HEK293T (cell line): ENCODE results near the gene NIF3L1.

Experiments used
- CTCF ChIA-PET: fragments of 350-600 bp; formaldehyde crosslinking; extraction: SDS; loops from one replicate; lab custom pipeline; 2021; ENCODE audit warnings: antibody characterized with exemption, inconsistent platforms; lab: Yijun Ruan, JAX
- POLR2A ChIA-PET: fragments of 350-600 bp; formaldehyde crosslinking; extraction: SDS; loops from one replicate; lab custom pipeline; 2020; ENCODE audit warnings: antibody characterized with exemption, inconsistent platforms; lab: Yijun Ruan, JAX
- DNase-seq: peaks from one replicate; pipeline ENCODE4 v3.0.0; 2012; ENCODE audit warnings: mixed read lengths; ENCODE audit errors: extremely low spot score
- ARNT ChIP-seq: fragments of 450-650 bp; IDR thresholded peaks from 2 replicates; pipeline ENCODE4 v1.6.1; 2017; ENCODE audit warnings: mild to moderate bottlenecking
- BHLHE40 ChIP-seq: fragments of 450-650 bp; IDR thresholded peaks from 2 replicates; pipeline ENCODE4 v1.6.1; 2016; ENCODE audit warnings: mild to moderate bottlenecking, moderate library complexity, borderline replicate concordance
- CTBP1 ChIP-seq: fragments of 450-650 bp; IDR thresholded peaks from 2 replicates; pipeline ENCODE4 v1.6.1; 2016; ENCODE audit warnings: borderline replicate concordance
- ELF4 ChIP-seq: fragments of 450-650 bp; IDR thresholded peaks from 2 replicates; pipeline ENCODE4 v1.6.1; 2017; ENCODE audit warnings: antibody characterized with exemption
- FOXA1 ChIP-seq: fragments of 450-650 bp; IDR thresholded peaks from 2 replicates; pipeline ENCODE4 v1.6.1; 2016; ENCODE audit warnings: mild to moderate bottlenecking
- FOXK2 ChIP-seq: fragments of 450-650 bp; IDR thresholded peaks from 2 replicates; pipeline ENCODE4 v1.6.1; 2016; ENCODE audit warnings: mild to moderate bottlenecking
- FOXM1 ChIP-seq: fragments of 450-650 bp; IDR thresholded peaks from 2 replicates; pipeline ENCODE4 v1.6.1; 2017; ENCODE audit warnings: mild to moderate bottlenecking, borderline replicate concordance
- HDGF ChIP-seq: fragments of 450-650 bp; IDR thresholded peaks from 2 replicates; pipeline ENCODE4 v1.6.1; 2017; ENCODE audit warnings: antibody characterized with exemption, borderline replicate concordance
- L3MBTL2 ChIP-seq: fragments of 450-650 bp; conservative IDR thresholded peaks from 2 replicates; pipeline ENCODE4 v1.6.1; 2016; ENCODE audit warnings: mild to moderate bottlenecking
- LEF1 ChIP-seq: fragments of 450-650 bp; IDR thresholded peaks from 2 replicates; pipeline ENCODE4 v1.6.1; 2017; ENCODE audit warnings: mild to moderate bottlenecking, borderline replicate concordance
- NFRKB ChIP-seq: fragments of 450-650 bp; IDR thresholded peaks from 2 replicates; pipeline ENCODE4 v1.6.1; 2016; ENCODE audit warnings: mild to moderate bottlenecking, moderate library complexity
- SP1 ChIP-seq: fragments of 450-650 bp; IDR thresholded peaks from 2 replicates; pipeline ENCODE4 v1.6.1; 2017
- SUZ12 ChIP-seq: fragments of 450-650 bp; IDR thresholded peaks from 2 replicates; pipeline ENCODE4 v1.6.1; 2016; ENCODE audit warnings: mild to moderate bottlenecking
- TARDBP ChIP-seq: fragments of 450-650 bp; IDR thresholded peaks from 2 replicates; pipeline ENCODE4 v1.6.1; 2016
- ZNF384 ChIP-seq: fragments of 450-650 bp; IDR thresholded peaks from 2 replicates; pipeline ENCODE4 v1.6.1; 2016
- TF ChIP-seq, protein P1 (sequence below): fragments of 450-650 bp; IDR thresholded peaks from 2 replicates; pipeline ENCODE4 v1.6.1; 2016

NIF3L1 gene

DNA sequence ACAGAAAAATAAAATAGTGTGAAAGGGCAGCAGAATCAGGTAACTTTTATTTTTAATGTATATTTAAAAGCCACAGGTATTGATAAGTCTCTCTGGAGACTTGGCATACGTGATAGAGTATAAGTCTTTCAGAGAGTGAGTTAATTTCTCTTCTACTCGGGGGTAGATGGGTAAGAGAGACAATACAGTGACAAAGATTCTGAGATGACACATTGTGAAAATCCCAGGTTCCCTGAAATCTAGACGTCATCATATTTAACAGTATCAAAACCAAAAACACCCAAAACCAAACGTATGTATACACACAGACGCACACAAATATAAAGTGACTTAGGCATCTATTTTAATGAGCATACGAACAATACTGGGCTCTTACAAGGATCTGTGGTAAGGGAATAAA, 33.3 kb downstream of the NIF3L1 start:
- TF ChIP-seq CTBP1 (no peak), ELF4 (no peak), ZNF384 (no peak)
- ChIA-PET CTCF (interaction anchor here (1.2 kb wide), 1 partner anchor 236 kb away, joined by 3 read pairs; no protein-coding TSS in a partner anchor), POLR2A (interaction anchor here (0.7 kb wide), 1 partner anchor 58 kb away, joined by 3 read pairs; the partner anchor contains the start of gene CLK1)
- no peak for DNase-seq

DNA sequence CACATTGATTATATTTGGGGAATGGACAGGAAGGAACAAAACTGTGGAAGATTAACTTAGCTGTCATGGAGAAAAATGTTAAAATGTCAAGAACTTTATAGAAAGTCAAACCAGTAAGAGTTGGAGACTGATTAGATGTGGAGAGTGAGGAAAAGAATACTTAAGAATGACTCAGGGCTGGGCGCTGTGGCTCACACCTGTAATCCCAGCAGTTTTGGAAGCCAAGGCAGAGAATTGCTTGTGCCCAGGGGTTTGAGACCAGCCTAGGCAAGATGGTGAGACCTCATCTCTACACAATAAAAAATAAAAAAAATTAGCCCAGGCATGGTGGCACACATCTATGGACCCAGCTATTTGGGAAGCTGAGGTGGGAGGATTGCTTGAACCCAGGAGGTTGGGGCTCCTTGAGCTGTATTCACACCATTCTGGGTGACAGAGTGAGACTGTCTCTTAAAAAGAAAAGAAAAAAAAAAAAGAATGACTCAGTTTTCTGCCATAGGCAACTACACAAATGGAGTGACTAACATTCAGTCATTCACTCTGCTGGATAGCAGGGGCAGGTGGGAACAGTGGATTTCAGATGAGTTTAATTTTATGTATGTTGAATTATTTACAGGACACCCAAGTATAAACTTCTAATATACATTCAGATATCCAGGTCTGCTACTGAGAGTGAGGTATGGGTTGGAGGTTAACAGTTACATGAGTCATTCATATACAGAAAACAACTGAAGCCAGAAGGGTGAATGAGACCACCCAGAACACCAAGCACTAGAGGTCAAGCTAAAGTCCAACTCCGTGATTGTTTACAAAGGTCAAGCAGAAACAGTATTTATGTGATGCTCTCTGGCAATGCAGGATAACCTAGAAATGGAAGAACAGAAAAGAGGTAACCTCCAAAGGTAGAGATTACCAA, 40.4 kb downstream of the NIF3L1 start:
- no peak for DNase-seq
- ChIA-PET POLR2A (interaction anchor here (1.0 kb wide), 1 partner anchor 40 kb away, joined by 3 read pairs; the partner anchor contains the start of genes NIF3L1 and PPIL3), CTCF (no interaction called here)
- TF ChIP-seq ARNT: no peak
- no peak for TF ChIP-seq SP1
- TF ChIP-seq SUZ12: no peak
- no peak for TF ChIP-seq ZNF384
- no peak for TF ChIP-seq TARDBP
- no peak for TF ChIP-seq NFRKB
- TF ChIP-seq FOXM1: no peak
- TF ChIP-seq LEF1: no peak
- no peak for TF ChIP-seq FOXK2
- TF ChIP-seq FOXA1: no peak
- no peak for TF ChIP-seq HDGF

- CTCF ChIA-PET: no interaction called here
- POLR2A ChIA-PET: no interaction called here
- TF ChIP-seq, protein P1, sequence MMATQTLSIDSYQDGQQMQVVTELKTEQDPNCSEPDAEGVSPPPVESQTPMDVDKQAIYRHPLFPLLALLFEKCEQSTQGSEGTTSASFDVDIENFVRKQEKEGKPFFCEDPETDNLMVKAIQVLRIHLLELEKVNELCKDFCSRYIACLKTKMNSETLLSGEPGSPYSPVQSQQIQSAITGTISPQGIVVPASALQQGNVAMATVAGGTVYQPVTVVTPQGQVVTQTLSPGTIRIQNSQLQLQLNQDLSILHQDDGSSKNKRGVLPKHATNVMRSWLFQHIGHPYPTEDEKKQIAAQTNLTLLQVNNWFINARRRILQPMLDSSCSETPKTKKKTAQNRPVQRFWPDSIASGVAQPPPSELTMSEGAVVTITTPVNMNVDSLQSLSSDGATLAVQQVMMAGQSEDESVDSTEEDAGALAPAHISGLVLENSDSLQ: no peak
- TF ChIP-seq TARDBP (no peak), FOXA1 (no peak), FOXK2 (no peak), FOXM1 (no peak), ARNT (no peak), SP1 (no peak), ZNF384 (no peak), L3MBTL2 (no peak), ELF4 (no peak)
- no peak for DNase-seq
Observed at GRCh38 chr2:200930947-200931626, 41.9 kb downstream of the NIF3L1 start.

DNA sequence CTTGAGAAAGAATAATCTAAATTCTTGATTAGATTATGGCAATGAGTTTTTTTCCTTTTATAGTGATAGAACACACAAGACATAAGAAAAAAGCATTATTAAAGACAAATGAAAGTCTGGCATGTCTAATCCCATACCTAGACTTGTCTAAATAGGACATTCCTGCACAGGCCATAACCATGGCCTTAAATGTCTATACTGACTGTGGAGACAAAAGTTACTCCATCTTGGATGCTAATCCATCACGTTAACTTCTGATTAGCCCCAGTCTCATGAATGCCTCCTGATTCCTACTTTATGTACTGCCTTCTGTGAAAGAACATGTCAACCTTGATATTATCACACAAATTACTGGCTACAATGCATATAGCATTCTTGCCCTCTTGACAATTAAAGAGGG, 50.7 kb downstream of the NIF3L1 start:
- POLR2A ChIA-PET: no interaction called here
- TF ChIP-seq FOXA1 (no peak), NFRKB (no peak)
- CTCF ChIA-PET: no interaction called here
- DNase-seq: no peak

DNA sequence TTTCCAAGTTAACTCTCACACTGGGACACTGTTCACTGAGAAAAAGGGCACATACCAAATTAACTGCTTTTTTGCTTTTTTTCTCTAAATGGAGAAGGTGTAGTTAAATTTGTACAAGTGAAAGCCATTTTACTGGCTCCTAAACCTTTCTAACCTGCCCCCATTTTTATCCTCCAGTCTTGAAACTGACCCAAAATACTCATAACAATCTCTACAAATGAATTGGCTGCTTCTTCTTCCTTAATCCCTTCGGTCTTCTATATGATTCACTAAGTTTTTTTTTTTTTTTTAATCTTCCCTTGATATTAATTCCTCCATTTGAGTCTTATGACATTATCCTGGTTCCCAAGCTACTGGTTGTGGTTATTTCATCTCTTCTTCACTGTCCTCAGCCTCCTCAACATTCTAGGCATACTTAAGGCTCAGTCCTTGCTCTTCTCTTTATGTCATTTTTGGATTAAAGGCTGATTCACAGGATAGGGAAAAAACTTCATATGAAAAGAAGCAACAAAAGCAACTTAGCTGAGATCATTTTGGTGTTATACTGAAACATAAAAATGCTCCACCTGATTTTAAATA, 54.4 kb downstream of the NIF3L1 start:
- no peak for DNase-seq
- POLR2A ChIA-PET: no interaction called here
- CTCF ChIA-PET: no interaction called here
- TF ChIP-seq L3MBTL2 (no peak), FOXA1 (no peak), HDGF (no peak), SUZ12 (no peak), SP1 (no peak), TARDBP (no peak), LEF1 (no peak), CTBP1 (no peak), FOXM1 (no peak), ZNF384 (no peak), ARNT (no peak), NFRKB (no peak), ELF4 (no peak), FOXK2 (no peak), BHLHE40 (no peak)
- TF ChIP-seq, protein P1: no peak

- ChIA-PET POLR2A (no interaction called here), CTCF (interaction anchor here (0.6 to 0.8 kb wide), 2 partner anchors 10 to 19 kb away, joined by 3 to 4 read pairs; partner anchors contain the start of gene ORC2)
- TF ChIP-seq SUZ12 (no peak), FOXM1 (no peak), LEF1 (no peak), SP1 (no peak), L3MBTL2 (no peak), TARDBP (no peak), FOXA1 (no peak), FOXK2 (no peak), ZNF384 (no peak), ELF4 (no peak), ARNT (no peak), NFRKB (no peak), HDGF (no peak), BHLHE40 (no peak), CTBP1 (no peak)
- TF ChIP-seq, protein P1: no peak
- no peak for DNase-seq
Observed at GRCh38 chr2:200944467-200945394, 55.6 kb downstream of the NIF3L1 start.
